Measurements from ENCODE around the gene PSMD5. TPM values are rescaled to one million over a fixed set of nuclear protein-coding genes. Genes with fewer than 3 reads are reported as not detected.

PSMD5 gene
- total RNA-seq, 3 donors from 2014 or later = 30.1 to 46.9 (median 32.3) TPM

- no peak overlapping the region for H3K4me3 ChIP-seq
- H3K9me3 ChIP-seq = no peaks in the 10 kb centered on the region
- no peaks in the 10 kb centered on the region for H3K4me1 ChIP-seq (ENCODE audit: low read depth)
- intact Hi-C loops (cut with DNase I, micrococcal nuclease) = no loop called here
- H3K36me3 ChIP-seq (ENCODE audit: low read depth) = no peaks in the 10 kb centered on the region
- DNase-seq = no peak
- TF ChIP-seq CTCF (IDR thresholded peaks at IDR 0.05) = no peak
- no peak for ATAC-seq
Observed at GRCh38 chr9:120859361-120859760, 16.6 kb upstream of the PSMD5 start.

GRCh38 chr9:120857902-120858301 lies 15.2 kb upstream of the PSMD5 start:
- no peaks in the 10 kb centered on the region for H3K9me3 ChIP-seq
- no peaks in the 10 kb centered on the region for H3K4me1 ChIP-seq (ENCODE audit: low read depth)
- no peak overlapping the region for H3K4me3 ChIP-seq
- H3K36me3 ChIP-seq (ENCODE audit: low read depth) = no peaks in the 10 kb centered on the region
- intact Hi-C loops (cut with DNase I, micrococcal nuclease) = no loop called here
- DNase-seq (no peak), ATAC-seq (no peak)
- no peak for TF ChIP-seq CTCF (IDR thresholded peaks at IDR 0.05)

GRCh38 chr9:120857481-120857880 lies 14.8 kb upstream of the PSMD5 start:
- H3K9me3 ChIP-seq = no peaks in the 10 kb centered on the region
- no peak overlapping the region for H3K4me3 ChIP-seq
- peak; percentile 50 for ATAC-seq
- H3K4me1 ChIP-seq (ENCODE audit: low read depth) = no peaks in the 10 kb centered on the region
- intact Hi-C loops (cut with DNase I, micrococcal nuclease) = no loop called here
- no peaks in the 10 kb centered on the region for H3K36me3 ChIP-seq (ENCODE audit: low read depth)
- DNase-seq = no peak
- TF ChIP-seq CTCF (IDR thresholded peaks at IDR 0.05) = no peak

GRCh38 chr9:120856700-120857099 lies 14.0 kb upstream of the PSMD5 start:
- no peaks in the 10 kb centered on the region for H3K9me3 ChIP-seq
- H3K4me3 ChIP-seq = no peak overlapping the region
- ATAC-seq = peak; percentile 90
- peak; percentile 76 to 83 (median 81) for DNase-seq
- no peak for TF ChIP-seq CTCF (IDR thresholded peaks at IDR 0.05)
- no peaks in the 10 kb centered on the region for H3K36me3 ChIP-seq (ENCODE audit: low read depth)
- intact Hi-C loops (cut with DNase I, micrococcal nuclease) = no loop called here
- no peaks in the 10 kb centered on the region for H3K4me1 ChIP-seq (ENCODE audit: low read depth)

GRCh38 chr9:120855827-120856670 lies 13.3 kb upstream of the PSMD5 start:
- Histone ChIP-seq H3K9me3 (no peaks in the 10 kb centered on the region), H3K4me3 (no peak overlapping the region), H3K36me3 (ENCODE audit: low read depth) (no peaks in the 10 kb centered on the region), H3K4me1 (ENCODE audit: low read depth) (no peaks in the 10 kb centered on the region)
- no peak for TF ChIP-seq CTCF (IDR thresholded peaks at IDR 0.05)
- ATAC-seq (no peak), DNase-seq (no peak)
- intact Hi-C loops (cut with DNase I, micrococcal nuclease) = no loop called here

Data from mucosa of descending colon (tissue), 3 donors.